HG03095 (cell line): ENCODE results near the gene HCLS1.

Experiments
- ATAC-seq: cut with Tn5 transposase; IDR thresholded peaks from one replicate; pipeline ENCODE4 v1.9.1; 2021; ENCODE audit warnings: moderate library complexity; ENCODE audit not compliant: unreplicated experiment

The HCLS1 gene

DNA sequence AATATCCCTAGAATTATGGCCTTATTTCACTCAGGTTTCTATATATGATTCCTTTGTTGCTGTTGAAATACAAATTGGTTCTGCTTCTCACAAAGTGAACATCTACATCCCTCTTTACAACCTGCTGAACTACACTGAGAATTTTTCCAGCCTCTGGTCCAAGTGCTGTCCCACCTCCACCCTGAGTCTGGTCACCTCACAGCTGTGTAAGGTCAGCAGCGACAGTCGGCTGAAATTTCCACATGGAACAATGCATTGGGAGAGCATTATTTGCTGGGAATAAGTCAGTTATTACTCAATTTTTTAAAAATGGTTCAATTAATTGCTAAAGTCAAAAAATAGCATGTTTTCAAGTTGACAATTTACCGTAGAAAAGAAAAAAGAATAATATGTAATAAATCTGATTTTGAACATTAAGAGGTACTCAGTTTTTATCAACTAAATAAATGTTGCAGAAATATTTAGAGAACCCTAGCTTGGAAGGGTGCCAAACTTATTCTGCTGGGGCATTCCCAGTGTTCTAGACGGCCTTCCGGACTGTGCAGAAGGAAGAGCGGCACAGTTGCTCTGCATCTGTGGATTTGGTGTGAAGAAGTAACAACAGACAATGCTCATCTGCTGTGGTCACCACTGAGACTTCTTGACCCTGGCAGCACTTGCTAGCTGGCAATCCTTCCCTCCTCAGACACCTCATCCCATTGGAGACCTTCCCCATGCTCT is 1.8 kb downstream of the HCLS1 start:
- ATAC-seq, result no peak

DNA sequence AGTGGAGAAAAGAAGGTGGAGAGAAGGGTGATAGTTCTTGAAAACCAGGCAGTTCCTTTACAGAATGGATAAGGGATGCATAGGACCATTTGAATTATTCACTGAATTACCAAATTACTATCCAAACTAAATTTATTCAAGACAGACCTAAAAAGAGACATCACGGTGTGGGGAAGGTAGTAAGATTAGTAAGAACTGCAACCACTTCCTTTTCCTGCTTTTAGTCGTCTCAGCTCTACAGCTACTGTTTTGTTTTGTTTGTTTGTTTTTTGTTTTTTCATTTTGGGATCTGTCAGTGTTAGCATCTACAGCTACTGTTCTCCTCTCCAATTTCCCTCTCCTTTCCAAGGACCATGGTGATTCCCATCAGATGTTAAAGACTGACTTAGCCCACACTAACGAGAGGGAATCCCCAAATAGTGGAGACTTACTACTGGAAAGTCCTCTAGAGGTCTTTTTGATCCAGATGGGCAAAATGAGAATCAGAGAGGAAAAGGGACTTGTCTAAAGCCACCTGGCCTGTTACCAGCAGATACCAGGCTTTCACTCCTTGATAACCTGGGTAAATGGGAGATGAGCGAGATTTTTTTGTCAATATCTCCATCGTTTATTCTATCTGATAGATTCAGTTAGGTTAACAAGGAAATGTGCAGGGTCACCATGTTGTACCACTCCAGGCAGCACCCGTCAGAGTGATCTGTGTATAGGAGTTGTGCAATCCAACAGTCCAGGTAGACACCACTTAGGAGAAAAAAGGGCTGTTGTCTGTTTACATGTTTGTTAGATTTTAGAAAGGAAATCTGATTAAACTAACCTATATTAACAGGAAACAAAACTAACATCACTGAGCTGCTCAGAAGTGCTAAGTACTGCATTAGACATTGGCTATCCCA is 6.0 kb downstream of the HCLS1 start:
- ATAC-seq, result no peak

DNA sequence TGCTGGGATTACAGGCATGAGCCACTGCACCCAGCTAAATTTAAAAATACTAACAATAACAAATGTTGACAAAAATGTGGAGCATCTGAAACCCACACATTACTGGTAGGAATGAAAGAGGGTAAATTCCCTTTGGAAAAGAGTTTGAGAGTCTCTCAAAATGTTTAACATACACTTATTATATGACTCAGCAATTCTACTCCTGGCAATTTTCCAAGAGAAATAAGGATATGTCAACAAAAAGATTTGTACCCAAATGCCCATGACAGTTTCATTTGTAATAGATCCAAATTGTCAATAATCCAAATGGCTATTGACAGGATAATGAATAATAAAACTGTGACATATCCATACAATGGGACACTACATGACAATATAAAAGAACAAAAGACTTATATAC is 9.0 kb downstream of the HCLS1 start:
- no peak for ATAC-seq

DNA sequence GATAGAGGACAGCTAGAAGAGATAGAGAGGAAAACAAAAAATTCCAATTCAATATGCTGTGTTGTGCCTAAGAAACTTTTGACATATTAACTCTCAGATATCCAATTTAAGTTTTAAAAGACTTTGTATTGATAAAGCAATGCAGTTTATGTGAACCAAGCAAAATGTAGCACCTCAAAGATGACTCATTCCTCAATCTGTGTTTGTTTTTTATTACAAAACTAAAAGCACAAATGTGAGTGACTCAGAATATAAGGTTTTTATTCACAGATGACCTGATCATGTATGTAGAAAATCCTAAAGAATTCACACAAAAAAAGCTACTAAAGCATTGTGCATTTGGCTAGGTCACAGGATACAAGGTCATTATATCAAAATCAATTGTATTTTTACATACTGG is 11.1 kb downstream of the HCLS1 start:
- no peak for ATAC-seq

DNA sequence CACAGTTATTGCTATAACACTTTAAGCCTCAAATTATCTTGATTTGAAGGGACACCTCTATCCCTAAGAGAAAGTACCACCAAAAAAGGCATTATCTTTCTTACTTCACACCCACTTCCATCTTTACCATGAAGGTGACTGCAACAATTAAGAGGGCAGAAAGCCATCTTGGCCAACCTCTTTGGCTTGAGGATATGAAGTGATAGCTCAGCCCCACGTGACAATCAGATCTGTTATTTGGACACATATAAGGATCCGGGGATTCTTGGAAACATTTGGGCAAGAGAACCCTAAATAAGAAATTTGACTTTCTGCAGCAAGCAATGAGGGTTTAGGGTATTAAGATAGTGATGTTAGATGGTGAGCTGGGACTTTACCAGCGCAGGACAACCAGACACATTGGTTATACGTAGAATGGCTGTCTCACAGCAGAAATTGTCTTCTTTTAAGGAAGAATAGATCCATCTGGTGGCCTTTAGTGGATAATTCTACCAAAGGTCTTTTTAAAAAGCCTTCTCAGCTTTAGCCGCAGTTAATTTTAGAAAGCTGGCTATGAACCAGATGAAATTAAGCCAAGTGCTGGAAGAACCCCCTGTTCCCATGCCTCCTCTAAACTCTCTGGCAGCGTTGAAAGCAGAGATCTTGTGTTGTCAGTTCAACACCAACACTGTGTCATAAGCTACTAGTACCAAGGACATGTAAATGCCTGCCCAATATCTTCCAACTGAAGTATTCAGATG is 12.3 kb downstream of the HCLS1 start:
- no peak for ATAC-seq

DNA sequence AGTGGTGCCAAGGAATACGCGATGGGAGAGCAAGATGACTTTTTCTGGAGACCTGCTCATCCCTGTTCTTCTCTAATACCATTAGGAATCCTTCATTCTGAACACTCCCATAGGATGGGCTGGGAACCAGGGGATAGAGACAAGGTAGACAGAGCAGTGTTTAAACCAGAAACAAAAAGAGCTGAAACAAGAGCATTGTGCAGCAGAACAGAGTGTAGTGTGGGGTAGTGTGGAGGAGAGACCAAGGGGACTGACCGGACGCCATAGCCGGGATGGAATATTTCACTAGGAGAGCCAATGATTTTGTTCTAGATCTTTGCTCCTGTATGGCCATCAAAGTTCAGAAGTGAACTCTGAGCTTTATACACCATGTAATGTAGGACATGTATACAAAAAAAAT is 15.6 kb downstream of the HCLS1 start:
- no peak for ATAC-seq

DNA sequence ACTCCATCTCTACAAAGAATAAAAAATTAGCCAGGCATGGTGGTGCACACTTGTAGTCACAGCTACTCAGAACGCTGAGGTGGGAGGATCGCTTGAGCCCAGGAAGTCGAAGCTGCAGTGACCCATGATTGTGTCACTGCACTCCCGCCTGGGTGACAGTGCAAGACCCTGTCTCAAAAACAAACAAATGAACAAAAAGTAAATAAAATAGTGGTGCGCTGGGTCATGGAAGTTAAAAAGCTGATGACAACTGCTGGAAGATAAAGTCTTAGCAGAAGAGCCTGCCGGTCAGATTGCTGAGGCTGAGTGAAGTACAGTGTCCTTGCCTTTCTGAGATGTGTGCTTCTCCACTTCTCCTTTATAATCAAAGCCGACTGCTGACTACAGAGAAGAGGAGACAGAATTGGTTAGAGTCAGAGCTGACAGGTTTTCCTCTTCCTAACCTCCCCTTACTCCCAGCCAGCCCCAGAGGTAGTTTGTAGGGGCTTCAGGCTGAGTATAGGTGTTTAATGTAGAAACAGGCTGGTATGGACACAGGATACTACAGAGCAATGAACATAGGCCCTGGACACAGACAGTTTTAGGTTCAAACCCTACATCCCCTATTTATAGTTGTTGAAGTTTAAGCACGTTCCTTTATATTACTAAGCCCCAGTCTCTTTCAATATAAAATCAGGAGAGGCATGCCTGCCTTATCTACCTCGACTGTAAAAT is 17.9 kb downstream of the HCLS1 start:
- ATAC-seq, result no peak

DNA sequence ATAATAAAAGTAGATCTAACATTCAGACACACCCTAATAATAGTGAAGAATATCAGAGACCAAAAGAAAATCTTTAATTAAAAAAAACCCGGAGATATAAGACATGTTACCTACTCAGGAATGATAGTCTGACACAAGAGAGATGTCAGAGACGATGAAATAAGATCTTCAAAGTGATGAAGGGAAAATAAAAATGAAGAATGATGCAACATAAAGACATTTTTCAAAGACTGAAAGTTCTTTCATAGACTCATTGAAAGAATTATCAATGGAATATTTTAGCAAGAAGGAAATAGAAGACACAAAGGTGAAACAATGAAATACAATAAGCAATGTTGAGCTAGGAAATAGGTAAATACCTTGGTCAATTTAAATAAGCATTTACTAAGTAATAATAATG is 19.6 kb downstream of the HCLS1 start:
- ATAC-seq, result no peak

DNA sequence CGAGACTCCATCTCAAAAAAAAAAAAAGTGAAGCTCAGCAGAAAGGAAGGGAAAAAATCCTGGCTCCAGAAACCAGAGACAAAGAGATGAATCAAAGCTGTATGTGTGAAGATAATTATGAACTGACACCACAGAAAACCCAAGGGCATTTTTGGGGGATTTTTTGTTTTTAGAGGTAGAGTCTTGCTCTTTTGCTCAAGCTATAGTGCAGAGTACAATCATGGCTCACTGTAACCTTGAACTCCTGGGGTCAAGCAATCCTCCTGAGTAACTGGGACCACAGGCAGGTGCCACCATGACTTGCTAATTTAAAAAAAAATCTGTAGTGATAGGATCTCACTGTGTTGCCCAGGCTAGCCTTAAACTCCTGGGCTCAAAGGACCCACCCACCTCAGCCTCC is 22.8 kb downstream of the HCLS1 start:
- ATAC-seq, result no peak

DNA sequence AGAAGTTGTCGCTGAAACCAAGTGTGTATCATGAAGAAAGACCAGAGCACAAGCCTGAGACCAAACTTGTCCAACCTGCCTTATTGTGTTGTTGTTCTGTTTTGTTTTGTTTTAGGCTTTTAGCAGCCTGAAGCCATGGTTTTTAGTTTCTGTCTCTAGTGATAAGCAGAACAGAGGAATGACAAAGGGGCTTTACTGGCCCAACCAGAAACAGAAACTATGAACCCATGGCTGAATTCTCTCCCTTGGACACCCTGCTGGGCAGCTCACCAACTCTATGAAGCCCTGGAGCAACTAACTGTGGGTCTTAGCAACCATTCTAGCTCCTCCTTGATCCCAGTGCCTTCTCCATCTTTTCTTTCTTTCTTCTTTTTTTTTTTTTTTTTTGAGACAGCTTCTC is 30.3 kb downstream of the HCLS1 start:
- no peak for ATAC-seq

DNA sequence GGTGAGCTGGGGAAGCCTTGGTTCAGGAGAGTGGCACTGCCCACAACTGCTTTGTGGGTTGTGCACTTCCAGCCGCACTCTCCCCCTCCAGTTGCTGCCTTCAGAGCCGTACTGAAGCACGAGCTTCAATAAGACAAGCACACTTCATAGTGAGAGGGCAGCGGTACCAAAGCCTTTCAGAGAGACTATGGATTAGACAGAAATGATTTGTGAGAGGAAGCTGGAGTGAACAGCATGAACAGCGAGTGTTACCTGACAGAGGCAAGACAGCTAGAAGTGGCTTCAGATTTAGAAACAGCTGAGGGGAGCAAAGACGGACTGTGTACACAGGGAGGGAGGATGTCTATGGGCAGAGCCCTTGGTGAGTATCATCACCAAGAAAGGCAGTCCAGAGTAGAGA is 31.1 kb downstream of the HCLS1 start:
- no peak for ATAC-seq

DNA sequence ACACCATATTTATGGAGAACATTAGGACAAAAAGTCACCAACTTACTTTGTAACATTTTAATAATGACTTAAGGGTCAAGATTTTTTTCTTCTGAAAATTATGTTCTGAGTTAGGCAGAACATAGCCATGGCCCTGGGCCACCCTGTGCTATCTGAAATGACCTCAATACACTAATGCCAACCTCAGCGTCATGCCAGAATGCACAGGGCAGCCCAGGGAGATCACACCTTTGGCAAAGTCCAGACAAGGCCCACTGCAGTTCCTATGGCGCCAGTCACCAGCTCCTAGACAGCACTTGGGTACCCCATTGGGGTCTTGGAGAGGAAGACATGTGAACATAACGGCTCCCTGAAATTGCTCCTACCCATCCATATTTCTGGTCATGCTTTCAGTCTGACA is 33.1 kb downstream of the HCLS1 start:
- no peak for ATAC-seq

DNA sequence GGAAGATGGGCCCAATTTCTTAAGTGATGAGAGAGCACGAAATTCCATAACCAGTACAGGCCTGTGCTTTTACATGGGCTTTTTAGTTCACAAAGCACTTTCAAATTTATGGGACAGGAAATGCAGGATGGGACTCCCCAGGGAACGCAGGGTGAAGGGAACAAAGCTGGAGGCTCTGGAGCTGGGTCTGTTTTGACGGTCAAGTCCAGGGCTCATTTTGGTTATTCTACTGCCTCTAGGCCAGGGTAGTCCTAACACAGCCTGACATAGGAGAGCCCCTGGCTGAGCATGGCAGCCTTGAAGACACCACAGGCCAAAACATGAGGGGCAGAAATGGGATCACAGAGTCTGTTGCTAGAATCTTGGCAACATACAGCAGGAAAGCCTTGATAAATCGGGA is 33.5 kb downstream of the HCLS1 start:
- no peak for ATAC-seq

DNA sequence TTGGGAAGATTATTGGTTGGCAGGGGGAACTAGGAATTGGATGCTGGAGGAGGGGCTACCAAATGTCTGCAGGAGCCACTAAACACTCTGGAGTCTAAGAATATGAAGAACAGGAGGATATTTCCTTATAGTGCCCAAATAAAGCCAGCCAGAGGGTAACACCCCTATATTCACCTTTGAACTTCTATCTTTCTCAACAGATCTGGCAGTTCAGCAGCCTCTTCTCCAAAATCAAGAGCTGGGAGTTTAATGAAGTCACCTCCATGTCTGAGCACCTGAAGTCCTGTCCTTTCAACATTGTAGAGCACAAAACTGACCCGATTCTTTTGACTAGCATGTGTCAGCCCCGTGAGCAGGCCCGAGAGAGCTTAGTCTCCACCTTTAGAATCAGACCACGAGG is 34.2 kb downstream of the HCLS1 start:
- ATAC-seq, result no peak

DNA sequence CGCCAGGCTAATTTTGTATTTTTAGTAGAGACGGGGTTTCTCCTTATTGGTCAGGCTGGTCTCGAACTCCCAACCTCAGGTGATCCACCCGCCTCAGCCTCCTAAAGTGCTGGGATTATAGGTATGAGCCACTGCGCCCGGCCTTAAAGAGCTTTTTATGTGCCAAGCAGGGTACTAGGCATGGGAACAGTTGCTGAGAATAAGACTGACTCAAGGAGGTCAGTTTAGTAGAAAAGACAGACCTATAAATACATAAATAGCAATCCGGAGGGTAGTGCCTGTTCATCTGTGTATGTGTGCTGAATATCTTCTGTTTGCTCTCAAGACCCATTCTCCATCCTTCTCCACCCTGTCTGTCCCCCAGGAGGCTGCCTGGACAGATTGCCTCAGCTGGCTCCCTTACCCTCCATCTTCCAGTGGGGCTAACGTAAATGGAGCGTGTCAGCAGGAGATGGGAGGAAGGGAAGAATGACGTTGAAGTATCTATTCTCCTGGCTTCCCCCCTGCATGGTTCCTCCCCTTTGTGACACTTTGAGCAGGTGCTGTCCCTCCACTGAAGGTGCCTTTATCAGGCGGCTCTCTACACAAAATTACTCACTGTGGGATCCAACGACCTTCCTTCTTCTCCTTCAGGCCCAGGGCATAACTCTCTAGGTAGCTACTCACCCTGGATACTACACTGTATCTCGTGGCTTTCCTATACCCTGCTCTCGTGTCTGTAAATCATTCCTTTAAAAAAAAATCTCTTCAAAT is 36.4 kb downstream of the HCLS1 start:
- ATAC-seq, result no peak

DNA sequence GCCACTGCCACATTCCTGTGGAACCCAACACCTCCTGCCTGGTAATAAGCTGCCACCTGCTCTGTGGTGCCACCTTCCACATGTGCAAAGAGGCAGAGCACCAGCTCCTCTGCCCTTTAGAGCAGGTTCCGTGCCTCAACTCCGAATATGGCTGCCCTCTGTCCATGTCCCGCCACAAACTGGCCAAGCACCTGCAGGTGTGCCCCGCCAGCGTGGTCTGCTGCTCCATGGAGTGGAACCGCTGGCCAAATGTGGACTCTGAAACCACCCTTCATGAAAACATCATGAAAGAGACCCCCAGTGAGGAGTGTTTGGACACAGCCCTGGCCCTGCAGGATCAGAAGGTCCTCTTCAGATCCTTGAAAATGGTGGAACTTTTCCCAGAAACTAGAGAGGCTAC is 39.2 kb downstream of the HCLS1 start:
- no peak for ATAC-seq

DNA sequence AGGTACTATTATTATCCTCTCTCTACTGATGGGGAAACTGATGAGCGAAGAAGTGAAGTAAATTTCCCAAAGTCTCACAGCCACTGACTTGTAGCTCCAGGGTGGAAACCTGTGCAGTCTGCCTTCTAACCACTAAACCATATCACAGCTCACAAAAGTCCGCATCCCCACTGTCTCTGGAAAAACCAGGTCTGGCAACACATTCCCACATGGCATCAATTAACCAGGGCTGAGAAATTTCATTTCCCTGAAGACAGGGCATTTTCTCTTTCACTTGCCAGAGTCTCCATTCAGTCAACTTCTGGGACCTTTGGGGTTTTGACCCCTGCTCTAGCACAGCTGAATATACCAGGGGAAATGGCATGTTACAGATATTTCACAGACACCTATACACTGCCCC is 41.0 kb downstream of the HCLS1 start:
- no peak for ATAC-seq

DNA sequence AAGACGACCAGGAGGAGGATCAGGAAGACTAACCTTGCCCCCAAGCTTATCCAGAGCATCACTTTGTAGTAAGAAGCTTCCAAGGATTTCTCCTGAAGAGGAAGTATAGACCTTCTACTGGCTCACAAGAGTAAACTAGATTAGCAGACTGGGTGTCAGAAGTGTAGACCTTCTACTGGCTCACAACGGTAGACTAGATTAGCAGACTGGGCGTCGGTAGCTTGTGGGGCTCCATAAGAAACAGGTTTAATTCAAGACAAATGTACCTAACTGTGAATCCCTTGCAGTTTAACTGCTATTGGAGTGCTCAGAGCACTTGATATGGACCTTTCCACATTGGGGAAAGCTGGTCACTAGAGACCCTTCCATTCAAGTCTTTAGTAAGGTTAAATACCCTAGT is 54.6 kb downstream of the HCLS1 start:
- no peak for ATAC-seq

DNA sequence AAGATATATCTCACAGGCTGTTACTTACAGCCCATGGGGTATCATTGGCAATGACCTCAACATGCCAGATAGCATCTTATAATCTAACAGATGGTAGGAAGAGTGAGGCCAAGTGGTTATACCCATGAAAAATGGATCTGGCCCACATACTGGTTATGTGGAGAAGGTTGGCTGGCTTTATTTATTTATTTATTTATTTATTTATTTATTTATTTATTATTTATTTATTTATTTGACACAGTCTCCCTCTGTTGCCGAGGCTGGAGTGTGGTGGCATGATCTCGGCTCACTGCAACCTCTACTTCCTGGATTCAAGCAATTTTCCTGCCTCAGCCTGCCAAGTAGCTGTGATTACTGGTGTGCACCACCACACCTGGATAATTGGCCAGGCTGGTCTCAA is 55.9 kb downstream of the HCLS1 start:
- ATAC-seq, result no peak

DNA sequence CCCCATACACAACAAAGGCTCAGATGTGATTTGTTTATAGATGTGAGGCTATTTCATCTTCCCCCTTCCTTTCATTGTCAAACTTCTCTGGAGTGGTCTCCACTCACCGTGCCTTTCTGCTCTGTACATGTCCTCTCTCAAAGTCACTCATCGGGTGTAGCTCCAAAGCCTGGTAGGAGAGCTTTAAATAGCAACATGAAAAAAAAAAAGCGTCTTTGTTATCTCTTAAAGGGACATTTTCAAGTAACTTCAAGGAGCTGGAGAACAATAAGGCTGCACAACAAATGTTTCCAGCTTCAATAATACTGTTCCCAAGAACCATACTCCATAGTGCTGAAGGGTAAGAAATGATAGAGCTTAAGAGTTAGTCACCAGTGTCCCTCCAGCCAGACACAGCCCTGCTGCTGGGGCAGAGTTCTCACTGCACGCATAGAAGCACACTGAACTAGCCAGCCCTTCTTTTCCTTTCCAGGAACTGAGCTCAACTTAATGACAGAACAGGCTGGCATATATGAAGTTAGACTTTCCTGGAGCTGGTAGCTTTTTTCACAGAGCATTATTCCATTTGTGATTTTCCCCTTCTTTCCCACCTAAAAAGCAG is 59.4 kb downstream of the HCLS1 start:
- ATAC-seq, result no peak
